Measurements from ENCODE around the gene PRRT1B.
"Not testable (repeated sequence)": the region's sequence is repeated elsewhere in the genome, so short reads cannot be mapped to it uniquely, and the experiment has no call there.

The PRRT1B gene

DNA sequence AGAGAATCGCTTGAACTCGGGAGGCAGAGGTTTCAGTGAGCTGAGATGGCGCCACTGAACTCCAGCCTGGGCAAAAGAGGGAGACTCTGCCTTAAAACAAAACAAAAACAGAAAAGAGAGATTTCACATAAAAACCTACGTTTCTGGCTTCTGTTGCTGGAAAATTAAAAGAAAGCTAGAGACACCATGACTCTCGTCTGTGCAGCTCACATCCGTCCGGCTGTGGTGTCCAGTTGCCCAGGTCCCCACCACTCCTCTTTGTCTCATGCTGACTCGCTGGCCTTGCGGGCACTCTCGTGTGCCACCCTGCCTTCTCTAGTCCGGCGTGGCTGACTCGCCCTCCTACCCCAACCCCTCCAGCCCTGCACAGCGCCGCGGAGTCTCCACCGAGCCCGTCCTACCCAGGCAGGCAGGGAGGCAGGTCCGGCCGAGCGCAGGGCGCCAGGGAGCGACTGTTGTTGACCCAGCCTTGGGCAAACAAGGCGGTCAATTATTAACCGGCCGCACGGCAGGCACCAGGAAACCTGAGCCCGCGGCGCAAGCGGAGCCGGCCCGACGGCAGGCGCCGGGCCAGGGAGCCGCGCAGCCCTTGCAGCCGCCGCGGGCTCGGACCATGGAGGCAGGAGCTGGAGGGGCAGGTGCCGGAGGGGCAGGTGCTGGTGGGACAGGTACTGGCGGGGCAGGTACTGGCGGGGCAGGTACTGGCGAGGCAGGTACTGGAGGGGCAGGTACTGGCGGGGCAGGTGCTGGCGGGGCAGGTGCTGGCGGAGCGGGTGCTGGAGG is at the start of gene PRRT1B:
Gene PRRT1B (plus strand): TSS at position 521 of the 783 bp plus-strand sequence. CDS start 93 bp downstream, at position 614.
- peak; percentile 25 for DNase-seq

DNA sequence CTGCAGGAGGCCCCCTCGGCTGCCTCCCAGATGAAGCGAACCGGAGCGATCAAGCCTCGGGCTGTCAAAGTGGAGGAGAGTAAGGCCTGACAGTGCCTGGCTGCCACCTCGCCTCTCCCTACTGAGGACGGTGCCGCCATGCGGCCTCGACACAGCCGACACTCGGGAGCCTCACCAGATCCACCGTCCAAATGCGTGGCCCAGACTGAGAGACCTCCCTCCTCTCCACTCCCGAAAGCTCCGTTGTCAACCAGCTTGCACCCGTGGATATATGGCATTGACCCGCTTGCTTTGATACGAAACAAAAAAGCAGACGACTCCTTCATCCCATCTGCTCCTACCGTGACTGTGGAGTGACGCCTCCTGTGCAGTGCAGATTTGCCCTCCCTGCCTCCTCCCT is 49.5 kb upstream of the PRRT1B start:
- no peak for DNase-seq

- no peak for DNase-seq
Measured at GRCh38 chr9:131496844-131497405, 48.4 kb upstream of the PRRT1B start.

DNA sequence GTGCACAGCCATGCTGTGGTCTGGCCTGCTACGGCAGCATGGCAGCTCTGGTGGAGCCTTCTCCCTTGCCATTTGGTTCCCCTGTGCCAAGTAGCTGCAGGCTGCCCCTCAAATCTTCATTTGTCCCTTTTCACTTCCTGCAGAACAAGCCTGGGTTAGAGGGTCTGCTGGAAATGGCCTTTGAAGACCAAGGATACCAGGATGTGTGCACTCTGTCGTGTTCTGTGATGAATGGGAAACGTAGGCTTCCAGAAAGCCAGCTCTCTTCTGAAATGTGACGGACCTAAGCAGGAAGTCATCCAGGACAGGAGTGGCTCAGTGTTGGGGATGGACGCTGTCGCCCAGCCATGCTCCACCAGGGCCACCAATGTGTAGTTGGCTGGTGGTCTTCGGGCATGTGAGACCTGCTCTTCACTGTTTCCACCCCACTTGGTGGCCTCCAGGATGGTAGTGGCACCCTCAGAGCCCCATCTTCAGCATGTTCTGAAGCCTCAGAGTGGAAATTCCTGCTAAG is 46.0 kb upstream of the PRRT1B start:
- no peak for DNase-seq

DNA sequence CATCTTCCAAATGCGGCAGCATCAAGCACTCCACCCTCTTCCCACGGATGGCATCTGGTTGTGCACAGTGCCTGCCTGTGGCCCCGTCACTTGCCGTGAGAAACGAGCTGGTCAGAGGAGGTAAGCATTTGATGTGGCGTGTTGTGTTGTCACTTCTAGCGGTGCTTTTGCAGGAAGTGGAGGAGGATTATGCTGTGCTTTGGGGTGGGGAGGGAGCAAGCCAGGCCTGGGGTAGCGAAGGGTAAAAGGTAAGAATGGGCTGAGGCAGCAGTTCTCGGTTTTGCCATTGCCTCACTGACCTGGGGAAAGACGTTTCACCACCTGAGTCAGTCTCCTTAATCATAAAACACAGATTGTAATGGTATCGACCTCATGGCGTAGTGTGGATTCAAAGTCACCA is 44.9 kb upstream of the PRRT1B start:
- DNase-seq, result no peak

- no peak for DNase-seq
Measured at GRCh38 chr9:131500939-131501541, 44.3 kb upstream of the PRRT1B start.

DNA sequence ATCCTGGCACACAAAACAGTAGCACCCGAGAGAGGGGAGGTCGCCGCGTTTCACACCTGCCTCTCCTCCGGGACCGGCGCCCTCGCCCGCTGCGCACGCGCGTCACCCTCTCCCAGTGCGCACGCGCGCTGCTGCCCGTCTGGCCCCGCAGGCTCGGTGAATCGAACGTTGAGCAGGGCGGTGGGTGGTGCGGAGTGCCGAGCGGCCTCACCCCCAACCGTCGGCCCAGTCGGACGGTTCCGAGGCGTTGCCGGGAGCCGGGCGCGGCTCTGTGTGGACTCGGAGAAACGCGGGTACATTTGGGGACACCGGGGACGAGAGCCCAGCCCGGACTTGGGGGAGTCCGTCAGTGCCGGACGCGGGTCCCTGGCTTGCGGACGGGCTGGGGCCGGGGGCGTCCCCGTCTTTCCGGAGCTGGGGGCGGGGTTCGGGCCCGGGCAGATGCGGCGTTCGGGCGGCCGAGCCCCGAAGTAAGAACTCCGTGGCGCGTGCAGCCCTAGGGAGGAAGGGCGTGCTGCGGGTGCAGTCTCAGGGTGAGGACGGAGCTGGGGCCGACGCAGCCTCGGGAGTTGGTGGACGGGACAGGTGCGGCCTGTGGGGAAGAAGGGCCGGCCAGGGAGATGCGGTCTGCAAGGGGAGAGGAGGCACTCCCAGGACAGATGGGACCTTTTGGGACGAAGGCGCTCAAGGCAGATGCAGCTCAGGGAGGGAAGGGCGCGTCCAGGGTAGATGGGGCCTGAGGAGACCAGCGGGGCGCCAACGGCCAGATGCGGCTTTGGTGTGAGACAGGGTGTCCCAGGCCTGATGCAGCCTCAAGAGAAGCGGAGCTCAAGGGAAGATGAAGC is 42.3 kb upstream of the PRRT1B start, which contains the start of gene POMT1:
Gene POMT1 (plus strand): TSS at position 138 of the 845 bp plus-strand sequence. CDS start 1,301 bp downstream, outside the sequence.
- peak; percentile 95 for DNase-seq

DNA sequence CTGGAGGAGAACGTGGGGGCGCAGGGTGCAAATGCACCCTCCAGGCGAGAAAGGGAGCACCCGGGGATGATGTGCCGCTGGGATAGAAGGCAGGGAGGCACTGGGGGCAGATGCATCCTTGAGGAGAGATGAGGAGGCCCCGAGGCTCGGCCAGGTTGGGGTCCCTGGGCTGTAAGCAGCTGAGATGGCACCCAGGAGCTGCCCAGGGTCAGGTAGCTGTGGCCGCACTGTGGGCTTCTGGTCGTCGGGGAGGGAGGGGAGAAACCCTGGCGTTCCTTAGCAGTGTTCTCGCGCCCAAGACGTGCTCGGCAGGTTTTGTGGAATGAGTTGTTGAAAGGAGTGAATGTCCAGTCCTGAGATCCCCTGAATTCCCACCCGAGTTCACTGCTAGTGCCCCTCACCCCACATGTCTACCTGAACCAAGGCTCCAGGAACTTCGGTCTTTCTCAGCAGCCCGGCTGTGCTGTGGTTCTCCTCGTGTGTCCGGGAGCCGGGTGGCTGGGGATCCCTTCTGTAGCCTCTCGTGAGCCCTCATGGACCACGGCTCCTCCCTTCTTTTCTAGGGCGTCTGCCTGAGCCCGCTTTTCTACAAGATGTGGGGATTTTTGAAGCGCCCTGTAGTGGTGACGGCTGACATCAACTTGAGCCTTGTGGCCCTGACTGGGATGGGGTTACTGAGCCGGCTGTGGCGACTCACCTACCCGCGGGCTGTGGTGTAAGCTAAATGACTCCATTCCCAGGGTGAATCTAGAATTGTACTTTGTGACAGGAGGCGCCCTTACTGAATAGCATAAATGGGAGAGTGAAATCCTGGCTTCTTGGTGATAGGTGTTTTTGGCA is 41.5 kb upstream of the PRRT1B start:
- DNase-seq, result no peak

DNA sequence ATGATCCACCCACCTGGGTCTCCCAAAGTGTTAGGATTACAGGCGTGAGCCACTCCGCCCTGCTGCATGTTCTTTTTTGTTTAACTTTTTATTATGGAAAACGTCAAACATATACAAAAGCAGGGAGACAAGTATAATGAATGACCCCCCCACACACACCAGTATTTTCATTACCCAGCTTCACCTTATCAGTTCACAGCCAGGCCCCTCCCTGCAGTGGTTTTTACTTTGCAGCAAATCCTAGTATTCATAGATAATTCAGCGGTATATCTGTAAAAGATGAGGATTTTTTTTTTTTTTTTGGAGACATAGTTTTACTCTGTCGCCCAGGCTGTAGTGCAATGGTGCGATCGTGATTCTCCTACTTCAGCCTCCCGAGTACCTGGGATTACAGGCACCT is 40.3 kb upstream of the PRRT1B start:
- no peak for DNase-seq

- no peak for DNase-seq
Measured at GRCh38 chr9:131511416-131511815, 33.9 kb upstream of the PRRT1B start.

DNA sequence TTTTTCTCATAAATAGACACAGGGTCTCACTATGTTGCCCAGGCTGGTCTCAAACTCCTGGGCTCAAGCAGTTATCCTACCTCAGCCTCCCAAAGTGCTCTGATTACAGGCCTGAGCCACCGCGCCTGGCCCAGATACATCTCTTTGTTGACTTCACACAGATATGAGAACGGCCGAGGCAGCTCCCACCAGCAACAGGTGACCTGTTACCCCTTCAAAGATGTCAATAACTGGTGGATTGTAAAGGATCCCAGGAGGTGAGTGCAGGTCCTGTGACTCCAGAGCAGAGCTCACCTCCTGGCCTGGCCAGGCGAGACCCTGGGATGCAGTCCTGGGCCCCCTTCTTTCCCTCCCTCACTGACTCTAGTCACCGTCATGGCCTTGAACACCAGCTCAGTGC is 33.4 kb upstream of the PRRT1B start:
- no peak for DNase-seq

DNA sequence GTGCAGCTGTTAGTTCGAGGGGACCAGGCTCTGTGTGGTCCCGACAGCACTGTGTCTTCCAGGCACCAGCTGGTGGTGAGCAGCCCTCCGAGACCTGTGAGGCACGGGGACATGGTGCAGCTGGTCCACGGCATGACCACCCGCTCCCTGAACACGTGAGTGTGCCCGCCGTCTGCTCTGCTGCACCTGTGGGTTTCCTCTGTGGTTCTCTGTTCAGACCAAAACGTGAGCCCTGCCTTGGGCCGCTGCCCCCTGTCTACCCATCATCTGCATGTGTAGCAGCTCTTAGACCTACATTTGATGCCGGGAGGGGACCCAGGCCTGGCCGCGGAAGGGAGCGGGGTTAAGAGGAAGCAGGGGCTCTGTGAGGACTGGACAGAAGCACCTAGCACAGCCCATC is 32.1 kb upstream of the PRRT1B start:
- DNase-seq, result no peak

DNA sequence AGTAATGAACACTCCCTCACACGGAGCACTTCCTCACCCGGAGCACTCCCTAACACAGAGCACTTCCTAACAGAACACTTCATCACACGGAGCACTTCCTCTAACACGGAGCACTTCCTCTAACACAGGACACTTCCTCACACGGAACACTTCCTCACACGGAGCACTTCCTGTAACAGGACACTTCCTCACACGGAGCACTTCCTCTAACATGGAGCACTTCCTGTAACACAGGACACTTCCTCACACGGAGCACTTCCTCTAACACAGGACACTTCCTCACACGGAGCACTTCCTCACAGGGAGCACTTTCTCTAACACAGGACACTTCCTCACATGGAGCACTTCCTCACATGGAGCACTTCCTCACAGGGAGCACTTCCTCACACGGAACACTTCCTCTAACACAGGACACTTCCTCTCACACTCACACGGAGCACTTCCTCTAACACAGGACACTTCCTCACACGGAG is 29.7 kb upstream of the PRRT1B start:
- not testable (repeated sequence) for DNase-seq

DNA sequence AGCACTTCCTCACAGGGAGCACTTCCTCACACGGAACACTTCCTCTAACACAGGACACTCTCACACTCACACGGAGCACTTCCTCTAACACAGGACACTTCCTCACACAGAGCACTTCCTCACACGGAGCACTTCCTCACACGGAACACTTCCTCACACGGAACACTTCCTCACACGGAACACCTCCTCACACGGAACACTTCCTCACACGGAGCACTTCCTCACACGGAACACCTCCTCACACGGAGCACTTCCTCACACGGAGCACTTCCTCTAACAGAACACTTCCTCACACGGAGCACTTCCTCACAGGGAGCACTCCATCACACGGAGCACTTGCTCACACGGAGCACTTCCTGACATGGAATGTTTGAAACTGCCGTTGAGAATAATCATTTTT is 29.2 kb upstream of the PRRT1B start:
- DNase-seq, result no peak

GRCh38 chr9:131516930-131517329 is 28.4 kb upstream of the PRRT1B start:
- DNase-seq, result no peak

DNA sequence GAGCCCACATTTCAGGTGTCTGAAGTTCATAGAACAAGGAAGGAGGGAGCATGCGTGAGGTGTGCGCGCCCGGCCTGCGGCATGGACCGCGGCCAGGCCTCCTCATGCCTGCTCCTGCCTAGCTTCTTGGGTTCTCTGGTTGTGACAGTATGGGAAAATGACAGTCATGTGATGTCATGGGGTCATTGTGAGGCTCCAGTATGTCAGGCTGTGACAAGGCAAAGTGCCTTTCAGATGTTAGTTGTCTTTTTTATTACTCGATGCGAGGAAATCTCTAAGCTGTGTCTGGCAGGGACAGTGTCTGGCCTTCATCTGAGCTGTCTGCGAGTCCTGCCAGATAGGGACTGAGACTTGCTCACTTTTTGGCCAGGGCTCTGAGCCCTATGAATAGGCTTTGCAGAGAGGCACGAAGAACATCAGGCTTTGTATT is 27.5 kb upstream of the PRRT1B start:
- DNase-seq, result no peak

- DNase-seq, result no peak
Measured at GRCh38 chr9:131518553-131518952, 26.8 kb upstream of the PRRT1B start.

DNA sequence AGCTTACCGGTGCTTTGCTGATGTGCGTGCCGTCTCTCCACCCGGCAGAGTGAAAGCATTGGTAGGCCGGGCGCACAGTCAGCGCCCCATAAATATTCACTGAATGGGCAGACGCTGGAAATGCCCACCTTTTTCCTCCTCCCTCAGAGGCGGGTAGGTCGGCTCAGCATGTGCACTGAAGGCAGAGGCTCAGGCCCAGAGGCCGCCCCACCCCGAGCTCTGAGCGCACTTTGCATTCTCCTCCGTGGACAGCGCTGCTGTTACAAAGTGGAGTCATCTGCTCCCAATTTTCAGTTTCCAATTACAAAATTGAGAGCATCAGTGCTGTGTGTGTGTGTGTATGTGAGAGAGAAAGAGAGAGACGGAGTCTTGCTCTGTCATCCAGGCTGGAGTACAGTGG is 24.8 kb upstream of the PRRT1B start:
- no peak for DNase-seq

GRCh38 chr9:131521203-131521602 is 24.1 kb upstream of the PRRT1B start:
- DNase-seq, result no peak

DNA sequence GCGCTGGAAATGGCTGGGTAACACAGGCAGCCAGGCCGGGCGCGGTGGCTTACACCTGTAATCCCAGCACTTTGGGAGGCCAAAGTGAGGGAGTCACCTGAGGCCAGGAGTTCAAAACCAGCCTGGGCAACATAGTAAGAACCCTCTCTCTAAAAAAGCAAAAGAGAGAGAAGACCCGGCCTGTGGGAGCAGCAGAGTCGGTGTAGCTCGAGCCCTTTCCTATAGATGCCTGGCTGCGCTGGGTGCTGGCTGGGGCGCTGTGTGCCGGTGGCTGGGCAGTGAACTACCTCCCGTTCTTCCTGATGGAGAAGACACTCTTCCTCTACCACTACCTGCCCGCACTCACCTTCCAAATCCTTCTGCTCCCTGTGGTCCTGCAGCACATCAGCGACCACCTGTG is 23.5 kb upstream of the PRRT1B start:
- DNase-seq, result no peak

DNA sequence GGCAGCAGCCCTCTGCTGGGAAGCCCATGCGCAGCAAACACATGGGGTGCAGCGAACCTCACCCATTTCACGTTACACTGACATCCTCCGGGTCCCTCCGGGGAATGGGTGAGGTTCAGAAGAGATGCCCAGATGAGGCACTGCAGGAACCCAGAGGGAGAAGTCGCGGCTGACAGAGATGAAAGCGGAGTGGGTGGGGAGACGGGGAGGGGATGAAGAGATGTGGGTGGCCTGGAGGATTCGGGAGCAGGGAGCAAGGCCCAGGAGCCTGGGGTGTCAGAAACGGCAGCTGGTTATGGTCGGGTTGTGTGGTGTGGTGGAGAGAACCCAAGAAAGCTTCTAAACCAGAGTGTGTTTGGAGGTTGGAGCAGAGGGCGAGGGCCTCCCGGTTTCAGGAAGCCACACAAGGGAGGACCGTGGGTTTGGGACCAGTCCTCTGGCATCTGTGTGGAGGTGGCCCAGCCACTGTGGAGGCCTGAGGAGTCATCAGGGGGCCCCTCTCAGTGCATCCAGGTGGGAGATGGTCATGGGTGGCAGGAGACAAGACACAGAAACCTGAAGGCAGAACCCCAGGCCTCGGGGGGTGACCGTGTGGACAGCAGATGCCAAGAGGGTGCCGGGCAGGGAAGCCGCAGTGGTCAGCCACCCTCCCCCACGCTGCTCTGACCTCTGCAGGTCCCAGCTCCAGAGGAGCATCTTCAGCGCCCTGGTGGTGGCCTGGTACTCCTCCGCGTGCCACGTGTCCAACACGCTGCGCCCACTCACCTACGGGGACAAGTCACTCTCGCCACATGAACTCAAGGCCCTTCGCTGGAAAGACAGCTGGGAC is 22.9 kb upstream of the PRRT1B start:
- DNase-seq, result no peak

Measured in NCI-H1092 treated with DMSO at 0.1 percent for 48 hours (cell line).